Stimulated activated CD8-positive, alpha-beta memory T cell treated with anti-CD3 and anti-CD28 coated beads, Interleukin-7, amount 100 ng/mL, for 24 hours (primary cell): Measurements from ENCODE around the gene CDKL1.
"Not testable (repeated sequence)": the region's sequence is repeated elsewhere in the genome, so short reads cannot be mapped to it uniquely, and the experiment has no call there.

Experiments used
- DNase-seq: peaks from one replicate; pipeline ENCODE4 v3.0.0-alpha.2; 2020; ENCODE audit warnings: low read depth

The CDKL1 gene

GRCh38 chr14:50331596-50331995, 65.1 kb downstream of the CDKL1 start:
- no peak for DNase-seq

GRCh38 chr14:50321009-50321660, 75.5 kb downstream of the CDKL1 start:
- no peak for DNase-seq

GRCh38 chr14:50320283-50320682, 76.4 kb downstream of the CDKL1 start:
- DNase-seq: no peak

- DNase-seq: no peak
These were observed 77.0 kb downstream of the CDKL1 start for GRCh38 chr14:50319721-50320120.

GRCh38 chr14:50319293-50319692, 77.4 kb downstream of the CDKL1 start:
- no peak for DNase-seq

GRCh38 chr14:50318031-50318626, 78.6 kb downstream of the CDKL1 start:
- no peak for DNase-seq

GRCh38 chr14:50314098-50314497, 82.6 kb downstream of the CDKL1 start:
- not testable (repeated sequence) for DNase-seq

GRCh38 chr14:50312734-50313054, 84.0 kb downstream of the CDKL1 start:
- no peak for DNase-seq

- DNase-seq: peak; percentile 75
These were observed 84.5 kb downstream of the CDKL1 start, which contains the start of the genes DMAC2L and L2HGDH for GRCh38 chr14:50311972-50312733. Gene DMAC2L (plus strand): TSS chr14:50312324. CDS start chr14:50321488, 9,164 bp downstream. Gene L2HGDH (minus strand): TSS chr14:50312229. CDS start chr14:50312150, 79 bp downstream.

- no peak for DNase-seq
These were observed 85.2 kb downstream of the CDKL1 start for GRCh38 chr14:50311337-50311971.

- DNase-seq: no peak
These were observed 86.2 kb downstream of the CDKL1 start for GRCh38 chr14:50310445-50310844.

GRCh38 chr14:50308363-50308915, 88.2 kb downstream of the CDKL1 start:
- no peak for DNase-seq

GRCh38 chr14:50303744-50304471, 92.8 kb downstream of the CDKL1 start:
- DNase-seq: no peak

GRCh38 chr14:50301914-50302313, 94.8 kb downstream of the CDKL1 start:
- no peak for DNase-seq

- DNase-seq: no peak
These were observed 97.1 kb downstream of the CDKL1 start for GRCh38 chr14:50299585-50299984.

GRCh38 chr14:50290306-50290705, 106.4 kb downstream of the CDKL1 start:
- DNase-seq: no peak

GRCh38 chr14:50288146-50288545, 108.5 kb downstream of the CDKL1 start:
- no peak for DNase-seq

GRCh38 chr14:50285861-50286260, 110.8 kb downstream of the CDKL1 start:
- no peak for DNase-seq
